LNCaP clone FGC (cell line): ENCODE results near the gene DHRS12.

ENCODE experiments used
- DNase-seq: peaks from one replicate; pipeline ENCODE4 v3.0.0-alpha.2; 2011; ENCODE audit warnings: low read depth
- H3K4me3 ChIP-seq: 2 replicates; pipeline ENCODE4 v1.5.1; 2011; ENCODE audit warnings: mild to moderate bottlenecking, low read depth, low read length, control low read depth
- TF ChIP-seq, protein P1 (sequence below): IDR thresholded peaks from 2 replicates; pipeline ENCODE4 v1.5.1; 2012; ENCODE audit warnings: mild to moderate bottlenecking; ENCODE audit not compliant: control insufficient read depth, insufficient read depth; ENCODE audit errors: extremely low read depth

The DHRS12 gene

DNA sequence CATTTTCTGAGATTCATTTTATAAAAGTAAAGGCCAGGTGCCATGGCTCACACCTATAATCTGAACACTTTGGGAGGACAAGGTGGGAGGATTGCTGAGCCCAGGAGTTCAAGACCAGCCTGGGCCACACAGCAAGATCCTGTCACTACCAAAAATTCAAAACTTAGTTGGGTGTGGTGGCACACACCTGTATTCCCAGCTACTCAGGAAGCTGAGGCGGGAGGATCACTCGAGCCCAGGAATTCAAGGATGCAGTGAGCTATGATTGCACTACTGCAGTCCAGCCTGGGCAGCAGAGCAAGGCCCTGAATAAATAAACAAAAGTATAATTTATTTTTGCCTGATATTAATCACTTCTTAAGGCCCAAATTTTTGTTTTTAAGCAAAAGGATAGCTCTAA is 40.5 kb downstream of the DHRS12 start:
- no peak overlapping the region for H3K4me3 ChIP-seq
- TF ChIP-seq, protein P1, sequence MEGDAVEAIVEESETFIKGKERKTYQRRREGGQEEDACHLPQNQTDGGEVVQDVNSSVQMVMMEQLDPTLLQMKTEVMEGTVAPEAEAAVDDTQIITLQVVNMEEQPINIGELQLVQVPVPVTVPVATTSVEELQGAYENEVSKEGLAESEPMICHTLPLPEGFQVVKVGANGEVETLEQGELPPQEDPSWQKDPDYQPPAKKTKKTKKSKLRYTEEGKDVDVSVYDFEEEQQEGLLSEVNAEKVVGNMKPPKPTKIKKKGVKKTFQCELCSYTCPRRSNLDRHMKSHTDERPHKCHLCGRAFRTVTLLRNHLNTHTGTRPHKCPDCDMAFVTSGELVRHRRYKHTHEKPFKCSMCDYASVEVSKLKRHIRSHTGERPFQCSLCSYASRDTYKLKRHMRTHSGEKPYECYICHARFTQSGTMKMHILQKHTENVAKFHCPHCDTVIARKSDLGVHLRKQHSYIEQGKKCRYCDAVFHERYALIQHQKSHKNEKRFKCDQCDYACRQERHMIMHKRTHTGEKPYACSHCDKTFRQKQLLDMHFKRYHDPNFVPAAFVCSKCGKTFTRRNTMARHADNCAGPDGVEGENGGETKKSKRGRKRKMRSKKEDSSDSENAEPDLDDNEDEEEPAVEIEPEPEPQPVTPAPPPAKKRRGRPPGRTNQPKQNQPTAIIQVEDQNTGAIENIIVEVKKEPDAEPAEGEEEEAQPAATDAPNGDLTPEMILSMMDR: no peak
- DNase-seq: no peak

DNA sequence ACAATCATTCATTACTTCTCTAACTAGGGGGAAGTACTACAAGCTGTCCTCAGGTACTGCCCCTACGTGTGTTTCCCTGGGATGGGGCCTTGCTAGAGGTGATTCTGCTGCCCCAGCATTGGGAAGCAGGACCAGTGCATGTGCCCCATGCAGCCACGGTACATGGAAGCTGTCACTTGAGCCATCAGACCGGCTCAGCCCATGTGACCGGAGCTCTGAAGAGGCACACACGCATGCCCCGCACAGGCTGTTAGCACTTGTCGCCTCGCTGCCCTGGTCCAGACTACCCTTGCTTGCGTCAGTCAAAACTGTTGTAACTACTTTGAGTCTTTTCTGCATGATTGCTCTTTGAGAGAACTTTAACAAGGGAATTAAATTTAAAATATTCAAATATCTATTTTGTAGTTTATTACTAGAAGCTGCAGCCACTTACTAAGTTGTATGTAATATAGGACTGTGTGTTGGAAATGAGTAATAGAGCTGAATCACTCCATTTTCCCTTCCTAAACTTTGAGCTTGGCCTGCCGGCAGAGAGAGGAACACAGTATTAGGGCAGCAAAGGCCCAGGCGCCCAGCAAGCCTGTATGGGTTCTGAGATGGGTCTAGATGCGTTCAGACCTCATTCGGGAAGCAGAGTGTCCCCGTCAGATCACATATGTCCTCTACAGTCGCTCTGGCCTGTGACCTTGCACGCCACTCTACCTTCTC is 42.2 kb downstream of the DHRS12 start:
- DNase-seq: no peak
- no peak overlapping the region for H3K4me3 ChIP-seq
- TF ChIP-seq, protein P1: no peak

DNA sequence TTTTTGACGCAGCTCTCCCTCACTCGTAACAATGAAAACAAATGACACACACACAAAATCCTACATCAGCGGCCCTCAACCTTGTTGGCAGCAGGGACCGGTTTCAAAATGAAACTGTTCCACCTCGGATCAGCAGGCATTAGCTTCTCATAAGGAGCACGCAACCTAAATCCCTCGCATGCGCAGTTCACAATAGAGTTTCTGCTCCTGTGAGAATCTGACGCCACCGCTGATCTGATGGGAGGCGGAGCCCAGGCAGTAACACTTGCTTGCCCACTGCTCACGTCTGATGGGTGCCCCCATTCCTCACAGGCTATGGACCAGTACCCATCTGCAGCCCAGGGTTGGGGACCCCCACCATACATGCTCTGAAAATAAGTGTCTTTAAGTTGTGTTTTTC is 43.4 kb downstream of the DHRS12 start:
- no peak for DNase-seq

DNA sequence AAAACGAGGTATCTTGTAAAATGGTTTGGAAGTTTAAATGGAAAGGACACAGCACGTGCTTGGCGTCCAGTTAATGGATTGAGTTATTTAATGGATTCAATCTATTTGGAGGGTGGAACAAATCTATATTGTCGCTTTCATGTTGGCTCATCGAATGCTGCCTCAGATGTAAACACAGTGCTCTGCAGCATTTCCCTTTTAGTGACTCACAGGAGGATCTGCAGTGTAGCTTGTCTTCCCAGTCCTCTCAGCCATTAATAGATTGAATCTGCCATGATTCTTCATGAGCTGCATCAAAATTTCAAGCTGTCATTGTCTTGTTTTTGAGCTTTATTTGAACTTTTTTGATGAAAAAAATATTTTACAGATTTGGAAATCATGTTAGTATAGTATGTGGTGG is 44.7 kb downstream of the DHRS12 start:
- DNase-seq: no peak
- no peak overlapping the region for H3K4me3 ChIP-seq
- TF ChIP-seq, protein P1: no peak

More for the DNA sequence above, 43.4 kb downstream of the DHRS12 start:
- TF ChIP-seq, protein P1: no peak
- H3K4me3 ChIP-seq: no peak overlapping the region

DNA sequence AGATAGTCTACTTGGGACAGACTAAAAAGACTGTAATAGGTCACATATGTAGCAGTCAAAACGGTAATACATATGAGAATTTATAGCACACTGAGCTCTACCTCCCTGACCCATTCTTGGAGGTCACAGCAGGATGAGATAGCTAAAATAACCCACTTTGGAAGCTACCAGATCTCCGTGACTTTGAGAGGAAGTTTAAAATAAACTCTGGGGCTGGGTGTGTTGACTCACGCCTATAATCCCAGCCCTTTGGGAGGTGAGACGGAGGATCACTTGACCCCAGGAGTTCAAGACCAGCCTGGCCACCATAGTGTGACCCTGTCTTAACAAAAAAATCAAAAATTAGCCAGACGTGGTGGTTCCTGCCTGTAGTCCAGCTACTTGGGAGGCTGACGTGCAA is 45.3 kb downstream of the DHRS12 start:
- H3K4me3 ChIP-seq: no peak overlapping the region
- TF ChIP-seq, protein P1: no peak
- DNase-seq: no peak

DNA sequence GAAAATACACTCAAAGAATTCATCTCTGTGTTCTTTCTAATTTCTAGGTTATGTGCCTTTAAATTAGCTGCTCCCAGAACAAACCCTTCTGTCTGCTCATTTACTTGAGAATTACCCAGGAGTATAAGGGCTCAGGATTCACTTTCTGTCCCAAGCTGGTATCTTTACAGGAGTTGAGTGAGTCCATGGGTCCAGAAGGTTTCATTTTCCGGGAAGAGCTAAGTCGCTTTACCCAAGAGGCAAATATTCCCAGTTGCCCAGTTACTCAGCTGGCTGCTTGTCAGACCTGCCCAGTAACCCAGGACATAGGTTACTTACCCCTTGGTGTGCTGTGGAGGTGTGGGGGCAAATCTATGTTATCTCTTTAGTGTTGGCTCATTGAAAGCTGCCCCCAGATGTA is 47.3 kb downstream of the DHRS12 start:
- H3K4me3 ChIP-seq: no peak overlapping the region

More for the DNA sequence above, 47.3 kb downstream of the DHRS12 start:
- TF ChIP-seq, protein P1: no peak
- no peak for DNase-seq
